SU-DHL-6 (cell line): Measurements from ENCODE around the gene SLC26A9.

Experiments used
- EZH2phosphoT487 ChIP-seq: fragments of 200-600 bp; sonication (generic), shearing (Covaris generic); conservative IDR thresholded peaks from 2 replicates; pipeline ENCODE4 v1.6.1; 2018; ENCODE audit warnings: mild to moderate bottlenecking, antibody characterized with exemption, low read length, moderate library complexity, mixed read lengths
- TF ChIP-seq, protein P1 (sequence below): fragments of 200-600 bp; sonication (generic); IDR thresholded peaks from one replicate; pipeline ENCODE4 v1.5.1; 2017; ENCODE audit warnings: antibody characterized with exemption, mild to moderate bottlenecking, low read length, moderate library complexity; ENCODE audit not compliant: insufficient read depth, poor library complexity, severe bottlenecking

DNA sequence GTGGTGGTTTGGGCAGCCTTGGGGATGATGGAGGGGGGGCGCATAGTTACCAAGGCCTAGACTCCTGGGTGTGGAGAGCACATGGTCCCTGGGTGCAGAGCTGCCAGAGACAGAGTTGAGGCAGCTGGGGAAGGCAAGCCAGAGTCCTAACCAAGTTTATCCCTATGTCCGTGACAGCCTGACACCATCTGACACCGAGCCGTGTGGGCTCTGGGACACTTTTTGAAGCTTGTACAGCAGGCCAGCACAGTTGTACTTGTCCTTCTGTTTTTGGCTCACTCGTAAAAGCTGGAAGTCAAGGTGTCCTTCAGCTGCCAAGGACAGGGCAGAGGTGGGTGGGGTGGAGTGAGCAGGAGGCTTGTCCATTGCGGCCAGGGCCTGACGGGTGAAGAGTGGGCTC is 28.5 kb downstream of the SLC26A9 start:
- TF ChIP-seq, protein P1, sequence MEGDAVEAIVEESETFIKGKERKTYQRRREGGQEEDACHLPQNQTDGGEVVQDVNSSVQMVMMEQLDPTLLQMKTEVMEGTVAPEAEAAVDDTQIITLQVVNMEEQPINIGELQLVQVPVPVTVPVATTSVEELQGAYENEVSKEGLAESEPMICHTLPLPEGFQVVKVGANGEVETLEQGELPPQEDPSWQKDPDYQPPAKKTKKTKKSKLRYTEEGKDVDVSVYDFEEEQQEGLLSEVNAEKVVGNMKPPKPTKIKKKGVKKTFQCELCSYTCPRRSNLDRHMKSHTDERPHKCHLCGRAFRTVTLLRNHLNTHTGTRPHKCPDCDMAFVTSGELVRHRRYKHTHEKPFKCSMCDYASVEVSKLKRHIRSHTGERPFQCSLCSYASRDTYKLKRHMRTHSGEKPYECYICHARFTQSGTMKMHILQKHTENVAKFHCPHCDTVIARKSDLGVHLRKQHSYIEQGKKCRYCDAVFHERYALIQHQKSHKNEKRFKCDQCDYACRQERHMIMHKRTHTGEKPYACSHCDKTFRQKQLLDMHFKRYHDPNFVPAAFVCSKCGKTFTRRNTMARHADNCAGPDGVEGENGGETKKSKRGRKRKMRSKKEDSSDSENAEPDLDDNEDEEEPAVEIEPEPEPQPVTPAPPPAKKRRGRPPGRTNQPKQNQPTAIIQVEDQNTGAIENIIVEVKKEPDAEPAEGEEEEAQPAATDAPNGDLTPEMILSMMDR, result no peak
- no peak for TF ChIP-seq EZH2phosphoT487
